Neural crest cell (in vitro differentiated cells): ENCODE measurements around the gene RRP15. TPM values are rescaled to one million over a fixed set of nuclear protein-coding genes. Genes with fewer than 3 reads are reported as not detected.

ENCODE experiments used
- DNase-seq: peaks from one replicate; pipeline ENCODE4 v3.0.0; 2021; ENCODE audit warnings: low read depth, mixed read lengths, low spot score
- H3K27ac Mint-ChIP-seq: one replicate; pipeline ENCODE4 v1.8.0; 2021; ENCODE audit warnings: mild to moderate bottlenecking, mixed read lengths; ENCODE audit not compliant: unreplicated experiment
- H3K27me3 Mint-ChIP-seq: 2 replicates; pipeline ENCODE4 v1.8.0; 2021; ENCODE audit warnings: low read depth, mild to moderate bottlenecking, mixed read lengths
- H3K36me3 Mint-ChIP-seq: 2 replicates; pipeline ENCODE4 v1.8.0; 2021; ENCODE audit warnings: low read depth, mild to moderate bottlenecking, mixed read lengths
- H3K4me1 Mint-ChIP-seq: 2 replicates; pipeline ENCODE4 v1.8.0; 2021; ENCODE audit warnings: mixed read lengths
- H3K4me3 Mint-ChIP-seq: one replicate; pipeline ENCODE4 v1.8.0; 2021; ENCODE audit warnings: mild to moderate bottlenecking, mixed read lengths
- H3K9me3 Mint-ChIP-seq: 2 replicates; pipeline ENCODE4 v1.8.0; 2021; ENCODE audit warnings: mixed read lengths
- total RNA-seq: library from RNA; stranded (reverse); gene quantifications from 2 replicates; pipeline ENCODE4 v1.2.1, GENCODE V29; 2021
- TF ChIP-seq, protein P1 (sequence below): fragments of 200-600 bp; sonication (generic); conservative IDR thresholded peaks from 2 replicates; pipeline ENCODE4 v1.5.0; 2021; ENCODE audit warnings: antibody characterized with exemption, mild to moderate bottlenecking

RRP15 gene
- total RNA-seq, 1 donor from 2014 or later: 34.9 TPM

DNA sequence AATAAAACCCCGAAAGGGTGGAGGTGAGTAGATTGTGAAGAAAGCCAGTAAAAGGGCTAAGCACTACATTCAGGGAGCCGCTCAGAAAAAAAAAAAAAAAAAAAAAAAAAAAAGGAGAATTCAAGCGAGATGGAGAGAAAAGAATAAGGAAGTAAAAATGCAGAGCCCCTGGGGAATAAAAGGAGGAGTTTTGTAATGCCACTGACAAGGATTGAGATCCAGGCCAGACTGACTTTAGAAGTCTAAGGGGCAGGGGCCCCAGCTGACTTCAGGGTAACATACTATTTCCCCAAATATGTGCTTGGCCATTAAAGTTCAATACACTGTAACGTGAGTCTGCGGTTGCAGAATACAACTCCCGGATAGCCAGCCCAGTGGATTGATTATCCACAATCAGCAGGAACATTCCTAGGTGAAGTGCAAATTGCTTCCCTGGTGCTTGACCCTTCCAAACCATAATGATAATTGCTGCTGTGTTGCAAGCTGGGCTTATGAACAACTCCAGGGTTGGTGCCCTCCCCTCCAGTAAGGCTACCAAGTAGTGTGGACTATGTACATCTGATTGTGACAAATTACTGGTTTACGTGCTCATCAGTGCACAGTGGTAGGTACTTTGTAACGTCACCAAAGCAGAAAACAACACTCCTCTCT, 30.7 kb upstream of the RRP15 start:
- Mint-ChIP-seq H3K27me3 (no peaks in the 10 kb centered on the region), H3K27ac (no peak overlapping the region), H3K4me3 (no peak overlapping the region), H3K36me3 (no peaks in the 10 kb centered on the region), H3K4me1 (peaks cover 8% of the 10 kb centered on the region), H3K9me3 (no peaks in the 10 kb centered on the region)
- TF ChIP-seq, protein P1, sequence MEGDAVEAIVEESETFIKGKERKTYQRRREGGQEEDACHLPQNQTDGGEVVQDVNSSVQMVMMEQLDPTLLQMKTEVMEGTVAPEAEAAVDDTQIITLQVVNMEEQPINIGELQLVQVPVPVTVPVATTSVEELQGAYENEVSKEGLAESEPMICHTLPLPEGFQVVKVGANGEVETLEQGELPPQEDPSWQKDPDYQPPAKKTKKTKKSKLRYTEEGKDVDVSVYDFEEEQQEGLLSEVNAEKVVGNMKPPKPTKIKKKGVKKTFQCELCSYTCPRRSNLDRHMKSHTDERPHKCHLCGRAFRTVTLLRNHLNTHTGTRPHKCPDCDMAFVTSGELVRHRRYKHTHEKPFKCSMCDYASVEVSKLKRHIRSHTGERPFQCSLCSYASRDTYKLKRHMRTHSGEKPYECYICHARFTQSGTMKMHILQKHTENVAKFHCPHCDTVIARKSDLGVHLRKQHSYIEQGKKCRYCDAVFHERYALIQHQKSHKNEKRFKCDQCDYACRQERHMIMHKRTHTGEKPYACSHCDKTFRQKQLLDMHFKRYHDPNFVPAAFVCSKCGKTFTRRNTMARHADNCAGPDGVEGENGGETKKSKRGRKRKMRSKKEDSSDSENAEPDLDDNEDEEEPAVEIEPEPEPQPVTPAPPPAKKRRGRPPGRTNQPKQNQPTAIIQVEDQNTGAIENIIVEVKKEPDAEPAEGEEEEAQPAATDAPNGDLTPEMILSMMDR: no peak
- no peak for DNase-seq

DNA sequence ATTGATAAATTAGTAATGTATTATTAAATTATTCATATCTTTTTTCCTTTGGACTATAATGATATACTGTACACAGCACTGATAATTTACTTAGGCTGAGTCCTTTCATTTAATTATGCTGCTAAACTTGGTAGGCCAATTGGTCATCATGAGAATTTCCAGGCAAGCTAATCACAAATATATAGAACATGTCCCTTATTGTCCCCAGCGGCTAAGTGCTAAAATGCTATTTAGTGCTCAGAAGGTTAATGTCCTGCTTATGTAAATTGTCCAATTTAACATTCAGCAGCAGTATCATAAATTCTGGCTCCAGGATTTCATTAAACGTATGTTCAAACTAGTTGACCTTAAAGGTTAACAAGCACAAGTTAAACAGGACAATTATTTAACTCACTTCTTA, 30.0 kb upstream of the RRP15 start:
- Mint-ChIP-seq H3K27me3 (no peaks in the 10 kb centered on the region), H3K9me3 (no peaks in the 10 kb centered on the region), H3K4me3 (no peak overlapping the region), H3K4me1 (peaks cover 4% of the 10 kb centered on the region), H3K27ac (no peak overlapping the region), H3K36me3 (no peaks in the 10 kb centered on the region)
- TF ChIP-seq, protein P1: no peak
- DNase-seq: no peak

DNA sequence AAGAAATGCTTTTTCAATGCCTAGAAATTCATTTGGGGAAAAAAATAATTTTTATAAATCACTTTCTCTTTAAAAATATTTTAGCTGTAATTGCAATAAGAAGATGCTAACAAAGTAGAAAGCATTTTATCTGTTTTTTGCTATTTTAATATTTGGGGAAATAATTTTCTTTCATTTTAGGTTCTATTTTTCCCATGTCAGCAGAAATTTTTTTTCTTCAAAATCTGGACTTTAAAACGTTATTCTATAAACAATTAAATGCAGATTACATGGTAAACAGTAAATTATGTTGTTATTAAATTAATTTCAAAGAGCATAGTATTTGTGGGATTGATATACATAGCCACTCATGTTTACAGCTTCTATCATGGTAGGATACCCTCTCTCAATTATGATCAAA, 27.7 kb upstream of the RRP15 start:
- Mint-ChIP-seq H3K4me1 (peaks cover 4% of the 10 kb centered on the region), H3K27ac (no peak overlapping the region), H3K27me3 (peaks cover 3% of the 10 kb centered on the region), H3K9me3 (no peaks in the 10 kb centered on the region), H3K36me3 (no peaks in the 10 kb centered on the region), H3K4me3 (no peak overlapping the region)
- no peak for DNase-seq
- TF ChIP-seq, protein P1: no peak

DNA sequence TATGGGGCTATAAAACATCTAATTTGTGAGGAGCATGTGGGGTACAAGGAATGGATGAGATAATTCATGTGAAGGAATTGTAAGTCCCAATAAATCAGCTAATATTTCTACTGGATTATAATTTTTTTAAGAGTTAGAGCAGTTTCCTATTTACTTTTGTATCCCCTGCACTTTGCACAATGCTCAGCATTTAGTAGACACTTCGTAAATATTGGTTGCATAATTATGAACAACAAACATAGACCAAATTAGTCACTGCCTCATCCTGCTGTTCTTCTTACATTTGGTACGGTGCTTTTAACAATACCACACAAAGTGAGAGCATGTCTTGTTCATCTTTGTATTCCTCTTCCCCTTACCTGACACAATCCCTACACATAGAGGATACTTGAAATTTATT, 27.1 kb upstream of the RRP15 start:
- TF ChIP-seq, protein P1: no peak
- H3K27me3 Mint-ChIP-seq: peaks cover 3% of the 10 kb centered on the region
- peaks cover 4% of the 10 kb centered on the region for H3K4me1 Mint-ChIP-seq
- no peak overlapping the region for H3K27ac Mint-ChIP-seq
- DNase-seq: no peak
- no peaks in the 10 kb centered on the region for H3K36me3 Mint-ChIP-seq
- H3K4me3 Mint-ChIP-seq: no peak overlapping the region
- no peaks in the 10 kb centered on the region for H3K9me3 Mint-ChIP-seq

DNA sequence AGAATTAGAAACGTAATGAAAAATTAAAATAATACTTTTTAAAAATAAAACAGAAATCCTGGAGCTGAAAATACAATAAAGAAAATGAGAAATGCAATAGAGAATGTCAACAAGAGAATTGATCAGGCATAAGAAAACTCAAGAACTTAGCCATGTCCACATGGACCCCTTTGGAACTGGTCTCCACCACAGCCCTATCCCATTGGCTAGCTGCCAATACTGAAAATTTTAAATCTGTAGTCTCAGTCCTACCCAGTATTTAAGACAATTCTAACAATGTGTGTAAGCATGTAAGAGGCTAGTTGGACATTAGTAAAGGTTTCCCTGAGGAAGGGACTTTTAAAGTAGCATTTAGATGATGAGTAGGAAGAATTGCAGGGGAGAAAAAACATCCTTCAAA, 25.8 kb upstream of the RRP15 start:
- no peak for DNase-seq
- peaks cover 3% of the 10 kb centered on the region for H3K27me3 Mint-ChIP-seq
- no peak overlapping the region for H3K27ac Mint-ChIP-seq
- no peaks in the 10 kb centered on the region for H3K36me3 Mint-ChIP-seq
- TF ChIP-seq, protein P1: no peak
- no peaks in the 10 kb centered on the region for H3K9me3 Mint-ChIP-seq
- no peak overlapping the region for H3K4me3 Mint-ChIP-seq
- no peaks in the 10 kb centered on the region for H3K4me1 Mint-ChIP-seq
